ENCODE results near the gene APEX2.

- TF ChIP-seq CTCF (IDR thresholded peaks at IDR 0.05) (no peak), POLR2A (IDR thresholded peaks at IDR 0.05) (no peak)
Measured at GRCh38 chrX:55026840-55027239, 26.7 kb downstream of the APEX2 start.

Data from uterus (tissue), 2 donors.